ENCODE results near the gene PLLP. TPM values are rescaled to one million over a fixed set of nuclear protein-coding genes. Genes with fewer than 3 reads are reported as not detected.

PLLP gene
- total and polyA plus RNA-seq, 9 of the 15 experiments (the other 6 are each of a cell fraction or from before 2014, with no cell fraction given), result 0.09 to 0.96 (median 0.27) TPM

- no peak for TF ChIP-seq ZNF740 (CRISPR knock-in tag; IDR thresholded peaks at IDR 0.05)
- no peak for TF ChIP-seq ZNF740 (tag; IDR thresholded peaks at IDR 0.05)
- TF ChIP-seq NFE2L1 (tag; IDR thresholded peaks at IDR 0.05; ENCODE audit: borderline replicate concordance, low read depth), result no peak
- TF ChIP-seq TAL1 (IDR thresholded peaks at IDR 0.05), result peak; percentile 70
- TF ChIP-seq SUPT5H (IDR thresholded peaks at IDR 0.05), result no peak
- TF ChIP-seq JUND (IDR thresholded peaks at IDR 0.05; ENCODE audit: borderline replicate concordance, low read depth, low read length), result no peak
- TF ChIP-seq JUND (tag; IDR thresholded peaks at IDR 0.05; ENCODE audit: borderline replicate concordance, low read depth, low read length), result no peak; the same call in 2 of the 3 replicates
- no peak; the same call in 1 of the 2 replicates for TF ChIP-seq PHF8 (IDR thresholded peaks at IDR 0.05; ENCODE audit: borderline replicate concordance, low read length)
- no peak for TF ChIP-seq REST (IDR thresholded peaks at IDR 0.05; ENCODE audit: borderline replicate concordance)
- no peak for TF ChIP-seq REST (CRISPR knock-in tag; IDR thresholded peaks at IDR 0.05; ENCODE audit: low read depth)
- no peak for TF ChIP-seq TOE1 (IDR thresholded peaks at IDR 0.05; ENCODE audit: borderline replicate concordance)
- no peak for TF ChIP-seq TOE1 (CRISPR knock-in tag; IDR thresholded peaks at IDR 0.05; ENCODE audit: borderline replicate concordance, low read depth)
- no peak for TF ChIP-seq NCOA6 (IDR thresholded peaks at IDR 0.05)
- no peak for TF ChIP-seq ASH1L (IDR thresholded peaks at IDR 0.05; ENCODE audit: borderline replicate concordance, low read depth, partially characterized antibody)
- no peak for TF ChIP-seq KDM4B (IDR thresholded peaks at IDR 0.05; ENCODE audit: borderline replicate concordance in 2 of 2, low read depth in 1 of 2)
- TF ChIP-seq MIER1 (IDR thresholded peaks at IDR 0.05; ENCODE audit: low read depth), result no peak
- 0 out of 2 replicates have a peak, but pooled peaks have one; percentile 44 for TF ChIP-seq SMARCE1 (IDR thresholded peaks at IDR 0.05)
- no peak for TF ChIP-seq RUNX1 (IDR thresholded peaks at IDR 0.05; ENCODE audit: low read depth)
- 0 out of 2 replicates have a peak, but pooled peaks have one; percentile 24 for TF ChIP-seq ZNF589 (CRISPR knock-in tag; IDR thresholded peaks at IDR 0.05; ENCODE audit: low read depth)
- no peak for TF ChIP-seq ZNF24 (IDR thresholded peaks at IDR 0.05)
- peak in 1 of 2 experiments; percentile 30; a peak in 1 of 4 replicates for TF ChIP-seq RCOR1 (IDR thresholded peaks at IDR 0.05; ENCODE audit: borderline replicate concordance in 1 of 2, low read depth in 2 of 2, low read length in 2 of 2)
Observed at GRCh38 chr16:57265850-57266530, 18.5 kb downstream of the PLLP start (continued).

Data from K562 (cell line).